GM23338 (cell line): Measurements from ENCODE around the gene RHEX. TPM values are rescaled to one million over a fixed set of nuclear protein-coding genes. Genes with fewer than 3 reads are reported as not detected.

Experiments
- ATAC-seq: fragments of 200-7000 bp; cut with Tn5 transposase; 3 replicates; pipeline ENCODE4 v1.9.1; 2020
- DNase-seq: peaks from one replicate; pipeline ENCODE4 v3.0.0-alpha.2; 2015; ENCODE audit warnings: low spot score
- H2AFZ ChIP-seq: fragments of 200-600 bp; sonication (generic); 2 replicates; pipeline ENCODE4 v1.8.0; 2016; ENCODE audit warnings: antibody characterized with exemption, mild to moderate bottlenecking, moderate library complexity
- H3F3A ChIP-seq: fragments of 200-600 bp; sonication (generic); replicated peaks from 2 replicates; pipeline ENCODE4 v1.8.0; 2017; ENCODE audit warnings: antibody characterized with exemption, mixed run types, low read depth
- H3K27ac ChIP-seq: fragments of 200-600 bp; sonication (generic); 2 replicates; pipeline ENCODE4 v1.6.1; 2016; ENCODE audit warnings: low read depth
- H3K27me3 ChIP-seq: fragments of 200-600 bp; sonication (generic); 2 replicates; pipeline ENCODE4 v1.8.0; 2016; ENCODE audit warnings: mild to moderate bottlenecking, mixed run types, moderate library complexity; ENCODE audit not compliant: insufficient read depth
- H3K36me3 ChIP-seq: fragments of 200-600 bp; sonication (generic); 2 replicates; pipeline ENCODE4 v1.8.0; 2016; ENCODE audit warnings: mild to moderate bottlenecking; ENCODE audit not compliant: insufficient read depth
- H3K4me1 ChIP-seq: fragments of 200-600 bp; sonication (generic); 2 replicates; pipeline ENCODE4 v1.8.0; 2016; ENCODE audit warnings: mild to moderate bottlenecking, moderate library complexity; ENCODE audit not compliant: insufficient read depth
- H3K4me2 ChIP-seq: fragments of 200-600 bp; sonication (generic); 2 replicates; pipeline ENCODE4 v1.7.1; 2017; ENCODE audit warnings: mixed run types
- H3K4me3 ChIP-seq: fragments of 200-600 bp; sonication (generic); 2 replicates; pipeline ENCODE4 v1.6.1; 2016; ENCODE audit warnings: mixed run types
- H3K79me2 ChIP-seq: fragments of 200-600 bp; sonication (generic); replicated peaks from 2 replicates; pipeline ENCODE4 v1.8.0; 2017; ENCODE audit warnings: mild to moderate bottlenecking; ENCODE audit not compliant: insufficient read depth
- H3K9me2 ChIP-seq: fragments of 200-600 bp; sonication (generic); 2 replicates; pipeline ENCODE4 v1.8.0; 2017; ENCODE audit not compliant: insufficient read depth
- H4K20me1 ChIP-seq: fragments of 200-600 bp; sonication (generic); replicated peaks from 2 replicates; pipeline ENCODE4 v1.8.0; 2017; ENCODE audit warnings: mild to moderate bottlenecking; ENCODE audit not compliant: insufficient read depth
- H3K27ac Mint-ChIP-seq: 2 replicates; pipeline ENCODE4 v1.8.0; 2020; ENCODE audit warnings: inconsistent platforms, mild to moderate bottlenecking, moderate library complexity, mixed read lengths
- H3K27me3 Mint-ChIP-seq: 3 replicates; pipeline ENCODE4 v1.8.0; 2022; ENCODE audit warnings: low read depth, mild to moderate bottlenecking, moderate library complexity, mixed read lengths, inconsistent platforms; ENCODE audit not compliant: insufficient read depth, poor library complexity
- H3K36me3 Mint-ChIP-seq: 3 replicates; pipeline ENCODE4 v1.8.0; 2021; ENCODE audit warnings: low read depth, mild to moderate bottlenecking, inconsistent platforms, moderate library complexity, mixed read lengths
- H3K4me1 Mint-ChIP-seq: 3 replicates; pipeline ENCODE4 v1.8.0; 2020; ENCODE audit warnings: mild to moderate bottlenecking, inconsistent platforms, mixed read lengths
- H3K4me3 Mint-ChIP-seq: 3 replicates; pipeline ENCODE4 v1.8.0; 2021; ENCODE audit warnings: moderate library complexity, mild to moderate bottlenecking, inconsistent platforms, mixed read lengths
- H3K9me3 Mint-ChIP-seq: 3 replicates; pipeline ENCODE4 v1.8.0; 2020; ENCODE audit warnings: moderate library complexity, mild to moderate bottlenecking, inconsistent platforms, mixed read lengths
- CREB1 ChIP-seq: fragments of 250-450 bp; sonication (Bioruptor Pico); IDR thresholded peaks from 2 replicates; pipeline ENCODE4 v1.5.0; 2020; ENCODE audit warnings: low read depth, mild to moderate bottlenecking, moderate library complexity
- EZH2phosphoT487 ChIP-seq: fragments of 200-600 bp; sonication (generic); IDR thresholded peaks from one replicate; pipeline ENCODE4 v1.8.1; 2018; ENCODE audit warnings: antibody characterized with exemption; ENCODE audit not compliant: unreplicated experiment
- JUNB ChIP-seq: IDR thresholded peaks from one replicate; pipeline ENCODE4 v1.6.1; 2016; ENCODE audit warnings: antibody characterized with exemption; ENCODE audit not compliant: unreplicated experiment
- NANOG ChIP-seq: IDR thresholded peaks from 2 replicates; pipeline ENCODE4 v1.6.1; 2016; ENCODE audit warnings: antibody characterized with exemption, borderline replicate concordance
- STAT1 ChIP-seq: IDR thresholded peaks from one replicate; pipeline ENCODE4 v1.6.1; 2016; ENCODE audit warnings: antibody characterized with exemption; ENCODE audit not compliant: unreplicated experiment
- ZNF114 ChIP-seq: fragments of 250-450 bp; sonication (Bioruptor Pico); IDR thresholded peaks from 2 replicates; pipeline ENCODE4 v1.5.0; 2020; ENCODE audit warnings: mild to moderate bottlenecking, moderate library complexity
- polyA plus RNA-seq: library from polyadenylated mRNA; unstranded; fragments of >200 nt; fragmentation: Nextera tagmentation; extraction: Ambion mirVana; gene quantifications from 2 replicates; pipeline ENCODE4 v1.2.1, GENCODE V29; 2016
- total RNA-seq: library from RNA; depleted of rRNA; stranded (reverse); fragments of >200 nt; shearing (Covaris generic); gene quantifications from 2 replicates; pipeline ENCODE4 v1.2.3, GENCODE V29; 2014
- TF ChIP-seq, protein P1 (sequence below), 2 experiments: fragments of 200-600 bp in 1 of 2; sonication (generic) in 1 of 2; conservative IDR thresholded peaks; 2 replicates each; pipeline versions ENCODE4 v1.5.1 to v1.6.1; 2016 to 2017; ENCODE audit warnings: antibody characterized with exemption in 2 of 2, low read depth in 2 of 2, mild to moderate bottlenecking in 2 of 2, moderate library complexity in 1 of 2
- TF ChIP-seq, protein P2 (sequence below): fragments of 250-450 bp; sonication (Bioruptor Pico); IDR thresholded peaks from 2 replicates; pipeline ENCODE4 v1.5.0; 2020; ENCODE audit warnings: mild to moderate bottlenecking, moderate library complexity

The RHEX gene
- total and polyA plus RNA-seq, 2 experiments from 2014 or later, result not detected

DNA sequence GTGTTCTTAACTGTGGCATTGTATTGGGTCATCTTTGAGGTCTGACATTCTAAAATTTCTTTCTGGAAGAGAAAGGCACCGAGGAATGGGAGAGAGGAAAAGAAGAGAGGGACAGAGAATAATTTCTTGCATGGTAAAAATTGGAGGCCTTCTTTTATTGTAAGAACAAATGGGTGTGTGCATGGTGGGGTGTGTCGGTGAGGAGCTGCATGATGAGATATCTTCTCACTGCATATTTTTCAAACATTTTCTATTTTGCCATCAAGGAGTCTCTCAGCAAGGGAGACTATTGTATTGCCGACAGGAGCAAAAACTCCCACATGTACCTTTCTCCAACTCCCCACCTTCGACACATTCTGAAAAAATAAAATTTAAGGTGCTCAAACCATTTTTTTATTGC is 22.8 kb upstream of the RHEX start:
- Histone ChIP-seq H3K9me2 (peaks cover 12% of the 10 kb centered on the region; the same call in 1 of the 2 replicates), H3K79me2 (no peaks in the 10 kb centered on the region), H3K36me3 (no peaks in the 10 kb centered on the region), H3K27me3 (no peaks in the 10 kb centered on the region), H3K4me2 (no peak overlapping the region), H3K4me3 (no peak overlapping the region), H2AFZ (no peak overlapping the region), H3K4me1 (0 out of 2 replicates have a peak, but pooled peaks cover 5% of the 10 kb centered on the region), H4K20me1 (no peaks in the 10 kb centered on the region), H3K27ac (no peak overlapping the region), H3F3A (no peaks in the 10 kb centered on the region)
- no peak overlapping the region; the same call in 2 of the 3 replicates for H3K4me3 Mint-ChIP-seq
- no peaks in the 10 kb centered on the region for H3K9me3 Mint-ChIP-seq
- ATAC-seq (no peak), DNase-seq (no peak)
- H3K36me3 Mint-ChIP-seq, result no peaks in the 10 kb centered on the region
- H3K27ac Mint-ChIP-seq, result no peak overlapping the region
- TF ChIP-seq JUNB (no peak), CREB1 (CRISPR knock-in tag) (no peak), NANOG (no peak)
- TF ChIP-seq, protein P1, sequence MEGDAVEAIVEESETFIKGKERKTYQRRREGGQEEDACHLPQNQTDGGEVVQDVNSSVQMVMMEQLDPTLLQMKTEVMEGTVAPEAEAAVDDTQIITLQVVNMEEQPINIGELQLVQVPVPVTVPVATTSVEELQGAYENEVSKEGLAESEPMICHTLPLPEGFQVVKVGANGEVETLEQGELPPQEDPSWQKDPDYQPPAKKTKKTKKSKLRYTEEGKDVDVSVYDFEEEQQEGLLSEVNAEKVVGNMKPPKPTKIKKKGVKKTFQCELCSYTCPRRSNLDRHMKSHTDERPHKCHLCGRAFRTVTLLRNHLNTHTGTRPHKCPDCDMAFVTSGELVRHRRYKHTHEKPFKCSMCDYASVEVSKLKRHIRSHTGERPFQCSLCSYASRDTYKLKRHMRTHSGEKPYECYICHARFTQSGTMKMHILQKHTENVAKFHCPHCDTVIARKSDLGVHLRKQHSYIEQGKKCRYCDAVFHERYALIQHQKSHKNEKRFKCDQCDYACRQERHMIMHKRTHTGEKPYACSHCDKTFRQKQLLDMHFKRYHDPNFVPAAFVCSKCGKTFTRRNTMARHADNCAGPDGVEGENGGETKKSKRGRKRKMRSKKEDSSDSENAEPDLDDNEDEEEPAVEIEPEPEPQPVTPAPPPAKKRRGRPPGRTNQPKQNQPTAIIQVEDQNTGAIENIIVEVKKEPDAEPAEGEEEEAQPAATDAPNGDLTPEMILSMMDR (conservative IDR thresholded peaks at IDR 0.05; ENCODE audit: low read depth in 2 of 2), result no peak
- peaks cover 8% of the 10 kb centered on the region for H3K27me3 Mint-ChIP-seq
- peaks cover 6% of the 10 kb centered on the region; the same call in 1 of the 3 replicates for H3K4me1 Mint-ChIP-seq

DNA sequence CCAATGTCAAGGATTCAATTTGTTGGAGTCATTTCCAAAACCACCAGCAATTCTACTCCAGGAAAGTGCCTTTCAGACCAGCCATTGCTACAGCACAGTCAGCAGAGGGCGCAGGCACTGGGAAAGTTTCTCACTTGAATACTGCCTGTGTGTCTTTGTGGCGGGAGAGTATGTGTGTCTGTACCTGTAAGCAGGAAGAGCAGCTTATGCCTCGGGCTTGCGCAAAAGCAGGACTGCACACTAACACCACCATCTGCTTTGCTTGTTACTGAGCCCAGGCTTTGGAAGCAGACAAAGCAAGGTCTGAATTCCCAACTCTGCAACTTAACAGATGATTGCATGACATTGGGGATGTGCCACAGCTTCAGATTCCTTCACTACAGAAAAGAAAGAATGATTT is 22.3 kb upstream of the RHEX start:
- H3K9me3 Mint-ChIP-seq, result no peaks in the 10 kb centered on the region
- ATAC-seq, result peak; percentile 99
- Histone ChIP-seq H3K27me3 (no peaks in the 10 kb centered on the region), H3K9me2 (peaks cover 12% of the 10 kb centered on the region; the same call in 1 of the 2 replicates), H4K20me1 (no peaks in the 10 kb centered on the region), H3K4me2 (no peak overlapping the region), H3K27ac (no peak overlapping the region), H3F3A (no peaks in the 10 kb centered on the region), H3K4me1 (0 out of 2 replicates have a peak, but pooled peaks cover 5% of the 10 kb centered on the region), H2AFZ (peak overlapping the region; percentile 50; the same call in 1 of the 2 replicates), H3K4me3 (no peak overlapping the region), H3K79me2 (no peaks in the 10 kb centered on the region), H3K36me3 (no peaks in the 10 kb centered on the region)
- peaks cover 6% of the 10 kb centered on the region; the same call in 1 of the 3 replicates for H3K4me1 Mint-ChIP-seq
- peak; percentile 87 for DNase-seq
- H3K27ac Mint-ChIP-seq, result no peak overlapping the region
- no peak overlapping the region for H3K4me3 Mint-ChIP-seq
- H3K27me3 Mint-ChIP-seq, result peaks cover 8% of the 10 kb centered on the region
- no peaks in the 10 kb centered on the region for H3K36me3 Mint-ChIP-seq
- TF ChIP-seq STAT1, result no peak
- TF ChIP-seq ZNF114 (CRISPR knock-in tag), result no peak
- TF ChIP-seq NANOG, result no peak
- TF ChIP-seq, protein P1 (conservative IDR thresholded peaks at IDR 0.05; ENCODE audit: low read depth in 2 of 2), result peak; percentile 93 to 98
- TF ChIP-seq, protein P2, sequence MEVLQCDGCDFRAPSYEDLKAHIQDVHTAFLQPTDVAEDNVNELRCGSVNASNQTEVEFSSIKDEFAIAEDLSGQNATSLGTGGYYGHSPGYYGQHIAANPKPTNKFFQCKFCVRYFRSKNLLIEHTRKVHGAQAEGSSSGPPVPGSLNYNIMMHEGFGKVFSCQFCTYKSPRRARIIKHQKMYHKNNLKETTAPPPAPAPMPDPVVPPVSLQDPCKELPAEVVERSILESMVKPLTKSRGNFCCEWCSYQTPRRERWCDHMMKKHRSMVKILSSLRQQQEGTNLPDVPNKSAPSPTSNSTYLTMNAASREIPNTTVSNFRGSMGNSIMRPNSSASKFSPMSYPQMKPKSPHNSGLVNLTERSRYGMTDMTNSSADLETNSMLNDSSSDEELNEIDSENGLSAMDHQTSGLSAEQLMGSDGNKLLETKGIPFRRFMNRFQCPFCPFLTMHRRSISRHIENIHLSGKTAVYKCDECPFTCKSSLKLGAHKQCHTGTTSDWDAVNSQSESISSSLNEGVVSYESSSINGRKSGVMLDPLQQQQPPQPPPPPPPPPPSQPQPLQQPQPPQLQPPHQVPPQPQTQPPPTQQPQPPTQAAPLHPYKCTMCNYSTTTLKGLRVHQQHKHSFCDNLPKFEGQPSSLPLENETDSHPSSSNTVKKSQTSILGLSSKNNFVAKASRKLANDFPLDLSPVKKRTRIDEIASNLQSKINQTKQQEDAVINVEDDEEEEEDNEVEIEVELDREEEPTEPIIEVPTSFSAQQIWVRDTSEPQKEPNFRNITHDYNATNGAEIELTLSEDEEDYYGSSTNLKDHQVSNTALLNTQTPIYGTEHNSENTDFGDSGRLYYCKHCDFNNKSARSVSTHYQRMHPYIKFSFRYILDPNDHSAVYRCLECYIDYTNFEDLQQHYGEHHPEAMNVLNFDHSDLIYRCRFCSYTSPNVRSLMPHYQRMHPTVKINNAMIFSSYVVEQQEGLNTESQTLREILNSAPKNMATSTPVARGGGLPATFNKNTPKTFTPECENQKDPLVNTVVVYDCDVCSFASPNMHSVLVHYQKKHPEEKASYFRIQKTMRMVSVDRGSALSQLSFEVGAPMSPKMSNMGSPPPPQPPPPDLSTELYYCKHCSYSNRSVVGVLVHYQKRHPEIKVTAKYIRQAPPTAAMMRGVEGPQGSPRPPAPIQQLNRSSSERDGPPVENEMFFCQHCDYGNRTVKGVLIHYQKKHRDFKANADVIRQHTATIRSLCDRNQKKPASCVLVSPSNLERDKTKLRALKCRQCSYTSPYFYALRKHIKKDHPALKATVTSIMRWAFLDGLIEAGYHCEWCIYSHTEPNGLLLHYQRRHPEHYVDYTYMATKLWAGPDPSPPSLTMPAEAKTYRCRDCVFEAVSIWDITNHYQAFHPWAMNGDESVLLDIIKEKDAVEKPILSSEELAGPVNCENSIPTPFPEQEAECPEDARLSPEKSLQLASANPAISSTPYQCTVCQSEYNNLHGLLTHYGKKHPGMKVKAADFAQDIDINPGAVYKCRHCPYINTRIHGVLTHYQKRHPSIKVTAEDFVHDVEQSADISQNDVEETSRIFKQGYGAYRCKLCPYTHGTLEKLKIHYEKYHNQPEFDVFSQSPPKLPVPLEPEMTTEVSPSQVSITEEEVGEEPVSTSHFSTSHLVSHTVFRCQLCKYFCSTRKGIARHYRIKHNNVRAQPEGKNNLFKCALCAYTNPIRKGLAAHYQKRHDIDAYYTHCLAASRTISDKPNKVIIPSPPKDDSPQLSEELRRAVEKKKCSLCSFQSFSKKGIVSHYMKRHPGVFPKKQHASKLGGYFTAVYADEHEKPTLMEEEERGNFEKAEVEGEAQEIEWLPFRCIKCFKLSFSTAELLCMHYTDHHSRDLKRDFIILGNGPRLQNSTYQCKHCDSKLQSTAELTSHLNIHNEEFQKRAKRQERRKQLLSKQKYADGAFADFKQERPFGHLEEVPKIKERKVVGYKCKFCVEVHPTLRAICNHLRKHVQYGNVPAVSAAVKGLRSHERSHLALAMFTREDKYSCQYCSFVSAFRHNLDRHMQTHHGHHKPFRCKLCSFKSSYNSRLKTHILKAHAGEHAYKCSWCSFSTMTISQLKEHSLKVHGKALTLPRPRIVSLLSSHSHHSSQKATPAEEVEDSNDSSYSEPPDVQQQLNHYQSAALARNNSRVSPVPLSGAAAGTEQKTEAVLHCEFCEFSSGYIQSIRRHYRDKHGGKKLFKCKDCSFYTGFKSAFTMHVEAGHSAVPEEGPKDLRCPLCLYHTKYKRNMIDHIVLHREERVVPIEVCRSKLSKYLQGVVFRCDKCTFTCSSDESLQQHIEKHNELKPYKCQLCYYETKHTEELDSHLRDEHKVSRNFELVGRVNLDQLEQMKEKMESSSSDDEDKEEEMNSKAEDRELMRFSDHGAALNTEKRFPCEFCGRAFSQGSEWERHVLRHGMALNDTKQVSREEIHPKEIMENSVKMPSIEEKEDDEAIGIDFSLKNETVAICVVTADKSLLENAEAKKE (CRISPR knock-in tag), result no peak
- TF ChIP-seq EZH2phosphoT487, result no peak
